NCI-H1105 (cell line): ENCODE measurements around the gene PTGDR.

Experiments
- DNase-seq: peaks from one replicate; lab custom pipeline; 2025; lab: John Stamatoyannopoulos, UW

Gene PTGDR

DNA sequence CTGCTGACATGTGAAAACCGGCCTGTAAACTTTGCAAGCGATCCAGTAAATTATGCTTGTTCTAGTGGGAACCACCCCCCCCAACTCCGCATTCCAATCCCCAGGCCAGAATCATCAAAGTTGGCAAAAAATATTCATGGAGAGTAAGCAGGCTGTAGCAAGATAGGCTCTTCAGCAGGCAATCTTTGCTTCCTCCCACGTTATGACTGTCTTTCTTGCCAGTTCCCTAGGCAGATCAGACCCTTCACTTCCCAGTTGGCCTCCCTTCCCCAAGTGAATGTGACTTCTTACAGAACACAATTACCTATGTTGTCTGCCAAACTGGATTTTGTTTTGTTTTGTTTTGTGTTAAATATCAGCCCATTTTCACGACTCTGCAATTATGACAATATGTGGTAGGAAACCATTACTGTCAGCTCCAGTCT, 45.4 kb downstream of the PTGDR start:
- DNase-seq = no peak

- no peak for DNase-seq
Observed at GRCh38 chr14:52313462-52313861, 46.0 kb downstream of the PTGDR start.

DNA sequence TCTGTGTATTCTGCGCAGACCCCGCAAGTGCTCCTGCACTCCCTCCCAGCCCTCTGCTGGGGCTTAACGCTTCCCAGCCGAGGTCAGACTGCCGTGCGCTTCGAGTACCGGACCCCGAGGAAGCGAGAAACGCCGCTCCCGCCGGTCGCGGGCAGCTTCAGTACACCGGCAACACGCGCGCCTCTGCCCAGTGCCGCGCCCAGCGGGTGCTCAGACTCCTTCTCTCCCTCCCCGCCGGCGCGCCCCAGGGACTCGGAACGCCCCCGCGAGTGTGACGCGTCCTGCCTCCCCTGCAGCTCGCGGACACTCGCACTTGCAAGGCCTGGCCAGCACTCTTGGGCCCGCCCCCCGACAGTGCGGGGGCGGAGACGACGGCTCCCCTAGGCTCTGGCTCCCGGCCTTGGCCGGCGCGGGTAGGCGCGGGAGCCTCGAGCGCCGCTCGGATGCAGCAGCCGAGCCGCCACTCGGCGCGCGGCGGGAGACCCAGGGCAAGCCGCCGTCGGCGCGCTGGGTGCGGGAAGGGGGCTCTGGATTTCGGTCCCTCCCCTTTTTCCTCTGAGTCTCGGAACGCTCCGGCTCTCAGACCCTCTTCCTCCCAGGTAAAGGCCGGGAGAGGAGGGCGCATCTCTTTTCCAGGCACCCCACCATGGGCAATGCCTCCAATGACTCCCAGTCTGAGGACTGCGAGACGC, 46.6 kb downstream of the PTGDR start, which contains the start of gene PTGER2:
Gene PTGER2 (plus strand): TSS at position 410 of the 692 bp plus-strand sequence. CDS start 237 bp downstream, at position 647.
- DNase-seq = peak; percentile 76

- DNase-seq = no peak
Observed at GRCh38 chr14:52314595-52315354, 47.3 kb downstream of the PTGDR start.

GRCh38 chr14:52315355-52315718, 47.8 kb downstream of the PTGDR start:
- DNase-seq = no peak

GRCh38 chr14:52318062-52318461, 50.6 kb downstream of the PTGDR start:
- DNase-seq = no peak

DNA sequence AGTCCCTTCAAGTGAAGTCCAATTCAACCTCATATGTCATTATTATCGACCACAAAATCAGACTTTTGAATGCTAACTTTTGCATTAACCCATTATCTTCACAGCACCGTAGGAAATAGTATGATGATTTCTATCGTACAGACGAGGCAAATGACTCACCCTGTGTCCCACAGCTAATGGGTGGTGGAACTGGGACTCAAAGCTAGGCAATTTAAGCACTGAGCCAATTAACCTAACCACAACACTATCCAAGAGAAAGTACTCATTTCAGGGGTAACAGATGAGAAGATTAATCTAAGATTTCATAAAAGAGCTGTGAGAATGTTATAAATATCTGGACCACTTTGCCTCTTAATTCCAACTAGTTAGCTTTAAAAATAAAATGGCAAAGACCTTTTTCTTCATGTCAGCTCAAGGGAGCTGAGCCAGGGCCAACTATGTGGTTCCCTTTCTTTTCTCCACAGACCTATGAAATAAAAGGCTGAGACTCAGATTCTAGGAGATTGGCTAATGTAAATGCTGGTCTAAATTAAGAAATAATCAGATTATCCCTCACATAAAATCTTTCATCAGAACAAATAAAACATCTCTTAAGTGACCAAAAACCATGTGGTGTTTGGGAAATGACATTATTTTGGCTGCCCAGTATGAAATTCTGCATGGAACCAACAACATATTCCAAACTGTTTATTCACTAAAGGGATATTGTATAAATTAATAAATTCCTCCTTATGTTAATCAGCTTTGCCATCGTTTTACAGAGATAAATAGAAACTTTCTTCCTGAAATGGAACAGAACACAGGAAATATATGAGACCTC, 51.5 kb downstream of the PTGDR start:
- no peak for DNase-seq

GRCh38 chr14:52319919-52320318, 52.4 kb downstream of the PTGDR start:
- no peak for DNase-seq

DNA sequence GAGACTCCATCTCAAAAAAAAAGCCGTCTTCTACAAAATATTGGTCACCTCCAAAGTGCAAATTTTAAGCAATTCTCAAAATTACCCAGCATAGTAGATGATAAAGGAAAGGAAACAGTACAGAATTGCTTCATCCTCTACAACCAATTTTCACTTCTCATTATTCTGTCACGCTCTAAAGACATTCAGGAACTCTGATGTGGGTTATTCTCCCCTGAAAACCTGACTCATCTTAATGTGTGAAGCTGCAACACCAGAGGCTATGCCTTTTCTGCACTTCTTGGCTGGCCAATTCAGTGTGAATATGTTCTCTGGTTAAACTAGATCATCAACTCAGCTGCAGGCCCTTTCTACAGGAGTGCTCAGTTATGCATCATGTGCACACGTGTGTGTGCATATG, 57.6 kb downstream of the PTGDR start:
- DNase-seq = no peak

GRCh38 chr14:52325630-52326029, 58.1 kb downstream of the PTGDR start:
- no peak for DNase-seq
